Measurements from ENCODE around the gene KRTAP4-9. TPM values are rescaled to one million over a fixed set of nuclear protein-coding genes. Genes with fewer than 3 reads are reported as not detected.
"Not testable (repeated sequence)": the region's sequence is repeated elsewhere in the genome, so short reads cannot be mapped to it uniquely, and the experiment has no call there.

The KRTAP4-9 gene
- not detected in 2 replicates for total RNA-seq (2013; cell fraction: nucleolus; rRNA removed)
- total RNA-seq (2014; rRNA removed) (not detected in 2 replicates), total RNA-seq (2014; rRNA removed; fragmentation: Illumina TruSeq; extraction: Trizol) (not detected in 2 replicates), total RNA-seq (2021) (not detected in 2 replicates), polyA plus RNA-seq (2011; rRNA removed) (not detected in 2 replicates), polyA plus RNA-seq (2014; fragmentation: Illumina TruSeq; extraction: Trizol) (not detected in 2 replicates), polyA plus RNA-seq (2014; fragmentation: Nextera tagmentation; extraction: Ambion mirVana) (not detected), polyA plus RNA-seq (2014; rRNA removed) (not detected in 2 replicates), polyA plus RNA-seq (2016; fragmentation: Nextera tagmentation; extraction: Ambion mirVana) (not detected), polyA minus RNA-seq (2011; rRNA and poly(A)+ RNA removed) (not detected in 2 replicates), Bru-seq, nascent RNA (not detected), BruChase-seq, experiment 1, labeled RNA remaining after a 6-hour chase (not detected), BruChase-seq, experiment 2, labeled RNA remaining after a 2-hour chase (not detected)
- not detected for polyA plus RNA-seq (2011; ENCODE audit: low read depth)
- polyA plus RNA-seq (2011; cell fraction: cytosol; rRNA removed): not detected in 2 replicates
- not detected in 2 replicates for polyA plus RNA-seq (2011; cell fraction: nucleus; rRNA removed)
- not detected in 2 replicates for polyA plus RNA-seq (2012)
- polyA minus RNA-seq (2011; cell fraction: cytosol; rRNA and poly(A)+ RNA removed): not detected in 2 replicates
- polyA minus RNA-seq (2011; cell fraction: nucleus; rRNA and poly(A)+ RNA removed): not detected in 2 replicates
- long read RNA-seq, experiment 1: 0 reads
- long read RNA-seq, experiment 2: 0 reads

DNA sequence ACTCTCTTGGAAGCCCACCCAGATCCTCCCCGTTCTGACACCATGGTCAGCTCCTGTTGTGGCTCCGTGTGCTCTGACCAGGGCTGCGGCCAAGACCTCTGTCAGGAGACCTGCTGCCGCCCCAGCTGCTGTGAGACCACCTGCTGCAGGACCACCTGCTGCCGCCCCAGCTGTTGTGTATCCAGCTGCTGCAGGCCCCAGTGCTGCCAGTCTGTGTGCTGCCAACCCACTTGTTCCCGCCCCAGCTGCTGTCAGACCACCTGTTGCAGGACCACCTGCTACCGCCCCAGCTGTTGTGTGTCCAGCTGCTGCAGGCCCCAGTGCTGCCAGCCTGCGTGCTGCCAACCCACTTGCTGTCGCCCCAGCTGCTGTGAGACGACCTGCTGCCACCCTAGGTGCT is at the start of gene KRTAP4-9:
Gene KRTAP4-9 (plus strand): TSS at position 43 of the 400 bp plus-strand sequence. CDS start 0 bp downstream, at position 43.
- ATAC-seq; H4K20me1 ChIP-seq (ENCODE audit: control insufficient read depth, insufficient read depth); H2AFZ ChIP-seq (ENCODE audit: control insufficient read depth, low read depth, low read length); H3K36me3 ChIP-seq (ENCODE audit: control insufficient read depth in 2 of 2, insufficient read depth in 2 of 2, low read length in 1 of 2); H3K27me3 ChIP-seq (replicated peaks in 1 of 2; ENCODE audit: control insufficient read depth in 2 of 2, insufficient read depth in 2 of 2, low read length in 1 of 2); in situ Hi-C loops (cut with MboI); H3K4me3 ChIP-seq; H3K27ac ChIP-seq (ENCODE audit: control insufficient read depth, insufficient read depth); H3K79me2 ChIP-seq (ENCODE audit: control insufficient read depth, insufficient read depth, low read length); H3K4me2 ChIP-seq (ENCODE audit: control insufficient read depth, insufficient read depth); H3K9me3 ChIP-seq (replicated peaks; ENCODE audit: control insufficient read depth, insufficient read depth, low read length); CTCF ChIA-PET; H3K9ac ChIP-seq (ENCODE audit: control insufficient read depth, insufficient read depth, low read length); FAIRE-seq; RAD21 ChIA-PET (ENCODE audit: unreplicated experiment); BruUV-seq (replicated peaks); H3K4me1 ChIP-seq (ENCODE audit: control insufficient read depth, insufficient read depth, low read length); DNase-seq (ENCODE audit: low read depth, low spot score); SMC1A ChIA-PET (ENCODE audit: uncharacterized antibody, unreplicated experiment); intact Hi-C loops (cut with micrococcal nuclease; ENCODE audit: unreplicated experiment); POLR2A ChIA-PET: not testable (repeated sequence)
- WGBS (ENCODE audit: insufficient coverage, insufficient replicate concordance, low lambda C conversion rate, missing lambda C conversion rate): 22% methylated on average over 10 of the region's 10 CpGs

DNA sequence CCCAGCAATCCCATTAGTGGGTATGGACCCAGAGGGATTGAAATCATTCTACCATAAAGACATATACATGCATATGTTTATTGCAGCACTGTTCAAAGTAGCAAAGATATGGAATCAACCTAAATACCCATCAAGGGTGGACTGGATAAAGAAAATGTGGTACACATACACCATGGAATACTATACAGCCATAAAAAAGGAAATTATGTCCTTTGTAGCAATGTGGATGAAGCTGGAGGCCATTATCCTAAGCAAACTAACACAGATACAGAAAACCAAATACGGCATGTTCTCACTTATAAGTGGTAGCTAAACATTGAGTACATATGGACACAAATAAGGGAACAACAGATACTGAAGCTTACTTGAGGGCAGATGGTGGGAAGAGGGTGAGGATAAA is 47.6 kb upstream of the KRTAP4-9 start:
- no peak overlapping the region for H3K4me3 ChIP-seq
- DNase-seq (ENCODE audit: low read depth, low spot score) (no peak), ATAC-seq (no peak), FAIRE-seq (no peak)
- no TSS peak for BruUV-seq (replicated peaks)
- H3K27me3 ChIP-seq (replicated peaks in 1 of 2; ENCODE audit: control insufficient read depth in 2 of 2, insufficient read depth in 2 of 2, low read length in 1 of 2): no peaks in the 10 kb centered on the region
- POLR2A ChIA-PET: no interaction called here
- in situ Hi-C loops (cut with MboI): no loop called here
- 43% methylated on average over 1 of the region's 1 CpG for WGBS (ENCODE audit: insufficient coverage, insufficient replicate concordance, low lambda C conversion rate, missing lambda C conversion rate)
- H4K20me1 ChIP-seq (ENCODE audit: control insufficient read depth, insufficient read depth): no peaks in the 10 kb centered on the region
- H2AFZ ChIP-seq (ENCODE audit: control insufficient read depth, low read depth, low read length): no peak overlapping the region
- no peak overlapping the region for H3K4me2 ChIP-seq (ENCODE audit: control insufficient read depth, insufficient read depth)
- TF ChIP-seq NR2C2 (IDR thresholded peaks at IDR 0.05; ENCODE audit: borderline replicate concordance, control insufficient read depth, insufficient read length, low read depth): no peak
- no peak for TF ChIP-seq ZNF687 (IDR thresholded peaks at IDR 0.05)
- TF ChIP-seq, protein P1, sequence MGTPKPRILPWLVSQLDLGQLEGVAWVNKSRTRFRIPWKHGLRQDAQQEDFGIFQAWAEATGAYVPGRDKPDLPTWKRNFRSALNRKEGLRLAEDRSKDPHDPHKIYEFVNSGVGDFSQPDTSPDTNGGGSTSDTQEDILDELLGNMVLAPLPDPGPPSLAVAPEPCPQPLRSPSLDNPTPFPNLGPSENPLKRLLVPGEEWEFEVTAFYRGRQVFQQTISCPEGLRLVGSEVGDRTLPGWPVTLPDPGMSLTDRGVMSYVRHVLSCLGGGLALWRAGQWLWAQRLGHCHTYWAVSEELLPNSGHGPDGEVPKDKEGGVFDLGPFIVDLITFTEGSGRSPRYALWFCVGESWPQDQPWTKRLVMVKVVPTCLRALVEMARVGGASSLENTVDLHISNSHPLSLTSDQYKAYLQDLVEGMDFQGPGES (IDR thresholded peaks at IDR 0.05): no peak
- no peak for TF ChIP-seq EZH2 (IDR thresholded peaks at IDR 0.05; ENCODE audit: borderline replicate concordance, control insufficient read depth, low read depth, low read length)
- TF ChIP-seq RCOR1 (conservative IDR thresholded peaks at IDR 0.05; ENCODE audit: low read depth, low read length): no peak
- H3K27ac ChIP-seq (ENCODE audit: control insufficient read depth, insufficient read depth): no peak overlapping the region
- no peaks in the 10 kb centered on the region for H3K36me3 ChIP-seq (ENCODE audit: control insufficient read depth in 2 of 2, insufficient read depth in 2 of 2, low read length in 1 of 2)
- SMC1A ChIA-PET (ENCODE audit: uncharacterized antibody, unreplicated experiment): no interaction called here
- CTCF ChIA-PET: no interaction called here
- no peaks in the 10 kb centered on the region for H3K4me1 ChIP-seq (ENCODE audit: control insufficient read depth, insufficient read depth, low read length)
- intact Hi-C loops (cut with micrococcal nuclease; ENCODE audit: unreplicated experiment): no loop called here
- H3K9ac ChIP-seq (ENCODE audit: control insufficient read depth, insufficient read depth, low read length): no peak overlapping the region
- no peaks in the 10 kb centered on the region for H3K79me2 ChIP-seq (ENCODE audit: control insufficient read depth, insufficient read depth, low read length)
- H3K9me3 ChIP-seq (replicated peaks; ENCODE audit: control insufficient read depth, insufficient read depth, low read length): no peaks in the 10 kb centered on the region
- RAD21 ChIA-PET (ENCODE audit: unreplicated experiment): no interaction called here
